Measurements from ENCODE around the gene CDC27. TPM values are rescaled to one million over a fixed set of nuclear protein-coding genes. Genes with fewer than 3 reads are reported as not detected.

The CDC27 gene
- total RNA-seq, 1 donor from 2014 or later, result 73.7 TPM

DNA sequence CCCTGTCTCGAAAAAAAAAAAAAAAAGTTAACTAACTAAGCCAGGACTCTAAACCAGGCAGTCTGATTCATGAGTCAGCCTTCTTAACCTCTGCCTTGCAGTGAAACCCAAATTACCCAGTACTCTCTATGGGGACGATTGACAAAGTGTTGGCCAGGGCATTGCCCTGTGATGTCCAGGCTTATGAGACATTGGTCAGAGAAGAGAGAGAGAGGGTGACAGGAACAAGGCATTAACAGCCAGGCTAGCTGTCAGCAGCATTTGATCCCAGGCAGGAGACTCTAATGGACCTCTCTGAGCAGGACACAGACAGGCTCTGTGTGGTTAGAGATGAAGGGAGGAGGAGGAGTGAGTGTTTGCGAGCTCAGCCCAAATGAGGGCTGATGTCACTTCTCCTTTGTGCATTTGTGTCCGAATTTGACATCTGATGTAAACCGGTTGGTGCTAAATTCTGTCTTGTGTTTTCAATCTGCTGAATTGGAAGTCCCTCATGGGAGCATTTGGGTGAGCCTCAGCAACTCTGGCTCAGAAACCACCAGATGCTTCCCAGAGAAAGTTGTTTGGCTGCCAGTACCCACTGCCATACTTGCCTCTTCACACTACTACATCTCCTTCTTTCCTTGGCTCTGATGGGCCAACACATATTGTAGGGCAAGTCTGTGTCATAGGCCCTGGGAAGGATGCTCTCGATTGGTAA lies 15.8 kb upstream of the CDC27 start:
- Histone ChIP-seq H3K4me3 (ENCODE audit: low read depth, low read length) (no peak overlapping the region), H3K36me3 (ENCODE audit: control insufficient read depth, insufficient read depth, low read length) (no peaks in the 10 kb centered on the region), H3K27me3 (ENCODE audit: control insufficient read depth, insufficient read depth, low read length) (no peaks in the 10 kb centered on the region)
- FAIRE-seq (no peak), DNase-seq (ENCODE audit: low read depth) (peak; percentile 26)
- TF ChIP-seq, protein P1, sequence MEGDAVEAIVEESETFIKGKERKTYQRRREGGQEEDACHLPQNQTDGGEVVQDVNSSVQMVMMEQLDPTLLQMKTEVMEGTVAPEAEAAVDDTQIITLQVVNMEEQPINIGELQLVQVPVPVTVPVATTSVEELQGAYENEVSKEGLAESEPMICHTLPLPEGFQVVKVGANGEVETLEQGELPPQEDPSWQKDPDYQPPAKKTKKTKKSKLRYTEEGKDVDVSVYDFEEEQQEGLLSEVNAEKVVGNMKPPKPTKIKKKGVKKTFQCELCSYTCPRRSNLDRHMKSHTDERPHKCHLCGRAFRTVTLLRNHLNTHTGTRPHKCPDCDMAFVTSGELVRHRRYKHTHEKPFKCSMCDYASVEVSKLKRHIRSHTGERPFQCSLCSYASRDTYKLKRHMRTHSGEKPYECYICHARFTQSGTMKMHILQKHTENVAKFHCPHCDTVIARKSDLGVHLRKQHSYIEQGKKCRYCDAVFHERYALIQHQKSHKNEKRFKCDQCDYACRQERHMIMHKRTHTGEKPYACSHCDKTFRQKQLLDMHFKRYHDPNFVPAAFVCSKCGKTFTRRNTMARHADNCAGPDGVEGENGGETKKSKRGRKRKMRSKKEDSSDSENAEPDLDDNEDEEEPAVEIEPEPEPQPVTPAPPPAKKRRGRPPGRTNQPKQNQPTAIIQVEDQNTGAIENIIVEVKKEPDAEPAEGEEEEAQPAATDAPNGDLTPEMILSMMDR (IDR thresholded peaks at IDR 0.05; ENCODE audit: insufficient read depth, low read length, severe bottlenecking), result no peak

DNA sequence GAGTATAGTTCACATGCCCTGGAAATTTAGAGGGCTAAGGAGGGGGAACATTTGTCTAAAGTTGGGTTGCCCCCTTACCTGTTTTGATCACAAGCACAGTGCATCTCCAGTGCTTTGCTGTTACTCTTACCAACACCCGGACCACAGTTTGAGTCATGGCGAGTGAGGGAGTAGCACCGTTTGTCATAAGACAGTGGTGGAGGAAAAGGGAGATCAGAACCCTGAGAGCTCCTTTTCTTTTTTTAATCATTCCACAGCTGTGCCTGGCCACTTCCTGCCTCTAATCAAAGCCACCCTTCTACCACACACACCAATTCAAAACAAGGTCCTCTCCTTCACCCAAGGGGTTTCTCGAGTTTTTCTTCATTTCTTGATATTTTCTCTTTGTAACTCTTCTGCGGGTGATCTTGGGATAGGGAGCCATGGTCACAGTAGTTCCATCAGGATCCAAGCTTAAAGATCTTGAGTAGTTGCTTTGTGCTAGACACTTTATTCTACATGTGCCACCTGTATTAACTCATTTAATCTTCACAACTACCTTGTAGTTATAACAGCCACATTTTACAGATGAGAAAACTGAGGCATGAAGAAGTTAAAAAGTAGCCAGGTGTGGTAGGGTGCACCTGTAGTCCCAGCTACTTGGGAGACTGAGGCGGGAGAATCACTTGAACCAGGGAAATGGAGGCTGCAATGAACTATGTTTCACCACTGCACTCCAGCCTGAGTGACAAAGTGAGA lies 15.1 kb upstream of the CDC27 start:
- DNase-seq (ENCODE audit: low read depth), result peak; percentile 15

DNA sequence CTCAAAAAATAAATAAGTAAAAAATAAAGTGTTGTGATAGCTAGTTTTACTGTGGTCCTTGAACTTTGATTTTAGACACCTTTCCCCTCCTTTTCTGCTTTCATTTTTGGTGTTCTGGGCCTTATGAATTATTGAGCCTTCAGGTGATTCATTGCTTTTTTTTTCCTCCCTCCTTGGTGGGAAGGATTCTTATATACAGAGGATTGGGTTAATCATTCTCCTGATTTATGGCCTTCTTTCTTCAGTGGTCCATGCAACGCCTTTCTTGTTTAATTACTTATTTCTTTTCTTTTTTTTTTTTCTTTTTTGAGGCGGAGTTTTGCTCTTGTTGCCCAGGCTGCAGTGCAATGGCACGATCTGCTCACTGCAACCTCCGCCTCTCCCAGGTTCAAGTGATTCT lies 12.1 kb upstream of the CDC27 start:
- TF ChIP-seq, protein P1 (IDR thresholded peaks at IDR 0.05; ENCODE audit: insufficient read depth, low read length, severe bottlenecking), result no peak
- DNase-seq (ENCODE audit: low read depth) (no peak), FAIRE-seq (no peak)
- no peaks in the 10 kb centered on the region for H3K27me3 ChIP-seq (ENCODE audit: control insufficient read depth, insufficient read depth, low read length)
- H3K36me3 ChIP-seq (ENCODE audit: control insufficient read depth, insufficient read depth, low read length), result no peaks in the 10 kb centered on the region
- no peak overlapping the region for H3K4me3 ChIP-seq (ENCODE audit: low read depth, low read length)

More for the DNA sequence above, 15.1 kb upstream of the CDC27 start:
- Histone ChIP-seq H3K4me3 (ENCODE audit: low read depth, low read length) (no peak overlapping the region), H3K27me3 (ENCODE audit: control insufficient read depth, insufficient read depth, low read length) (no peaks in the 10 kb centered on the region), H3K36me3 (ENCODE audit: control insufficient read depth, insufficient read depth, low read length) (no peaks in the 10 kb centered on the region)
- no peak for FAIRE-seq
- TF ChIP-seq, protein P1 (IDR thresholded peaks at IDR 0.05; ENCODE audit: insufficient read depth, low read length, severe bottlenecking), result no peak

DNA sequence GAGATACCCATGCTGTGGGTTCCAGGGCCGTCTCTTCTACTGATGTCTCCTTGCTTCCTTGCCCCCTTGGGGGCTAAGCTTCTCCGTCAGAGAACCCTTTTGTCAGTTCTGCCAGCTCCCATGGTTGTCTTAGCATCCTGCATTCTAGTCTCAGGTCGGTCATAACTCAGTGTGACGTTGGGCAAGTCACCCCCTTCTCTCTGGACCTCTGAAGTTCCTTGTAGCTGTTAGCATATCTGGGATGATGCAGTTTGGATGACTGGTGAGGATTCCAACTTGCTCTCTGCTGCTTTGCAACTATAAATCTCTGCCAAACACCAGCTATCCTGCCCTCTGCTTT lies 11.2 kb upstream of the CDC27 start:
- no peak for FAIRE-seq
- TF ChIP-seq, protein P1 (IDR thresholded peaks at IDR 0.05; ENCODE audit: insufficient read depth, low read length, severe bottlenecking), result no peak
- DNase-seq (ENCODE audit: low read depth), result no peak
- H3K27me3 ChIP-seq (ENCODE audit: control insufficient read depth, insufficient read depth, low read length), result no peaks in the 10 kb centered on the region
- H3K4me3 ChIP-seq (ENCODE audit: low read depth, low read length), result no peak overlapping the region
- H3K36me3 ChIP-seq (ENCODE audit: control insufficient read depth, insufficient read depth, low read length), result no peaks in the 10 kb centered on the region

DNA sequence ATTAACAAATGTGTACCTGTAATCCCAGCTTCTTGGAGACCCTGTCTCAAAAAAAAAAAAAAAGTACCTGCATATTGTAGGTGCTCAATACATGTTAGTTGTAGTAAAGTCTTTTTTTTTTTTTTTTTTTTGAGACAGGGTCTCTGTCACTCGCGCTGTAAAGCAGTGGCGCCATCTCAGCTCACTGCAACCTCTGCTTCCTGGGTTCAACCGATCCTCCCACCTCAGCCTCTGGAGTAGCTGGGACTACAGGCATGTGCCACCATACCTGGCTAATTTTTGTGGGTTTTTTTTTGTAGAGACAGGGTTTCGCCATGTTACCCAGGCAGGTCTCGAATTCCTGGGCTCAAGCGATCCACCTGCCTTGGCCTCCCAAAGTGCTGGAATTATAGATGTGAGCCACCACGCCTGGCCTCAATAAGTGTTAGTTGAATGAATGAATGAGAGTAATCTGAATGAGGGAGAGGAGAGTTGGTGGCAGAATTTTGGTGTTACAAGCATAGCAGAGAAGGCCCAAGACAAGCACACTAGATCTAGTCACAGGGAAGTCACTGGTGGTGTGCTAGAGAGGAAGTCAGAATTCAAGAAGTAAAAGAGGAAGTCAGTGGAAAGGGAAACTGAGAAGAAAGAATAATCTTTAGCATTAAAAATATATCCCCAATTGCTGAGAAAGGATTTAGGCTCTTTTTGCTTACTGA lies 10.7 kb upstream of the CDC27 start:
- FAIRE-seq (no peak), DNase-seq (ENCODE audit: low read depth) (no peak)
- TF ChIP-seq, protein P1 (IDR thresholded peaks at IDR 0.05; ENCODE audit: insufficient read depth, low read length, severe bottlenecking), result no peak
- no peaks in the 10 kb centered on the region for H3K36me3 ChIP-seq (ENCODE audit: control insufficient read depth, insufficient read depth, low read length)
- no peaks in the 10 kb centered on the region for H3K27me3 ChIP-seq (ENCODE audit: control insufficient read depth, insufficient read depth, low read length)
- no peak overlapping the region for H3K4me3 ChIP-seq (ENCODE audit: low read depth, low read length)

All from bronchial epithelial cell (primary cell).